HG03196 (cell line): Measurements from ENCODE around the gene SCN3A.

ENCODE experiments used
- ATAC-seq: cut with Tn5 transposase; IDR thresholded peaks from one replicate; pipeline ENCODE4 v1.9.1; 2021; ENCODE audit not compliant: unreplicated experiment

SCN3A gene

DNA sequence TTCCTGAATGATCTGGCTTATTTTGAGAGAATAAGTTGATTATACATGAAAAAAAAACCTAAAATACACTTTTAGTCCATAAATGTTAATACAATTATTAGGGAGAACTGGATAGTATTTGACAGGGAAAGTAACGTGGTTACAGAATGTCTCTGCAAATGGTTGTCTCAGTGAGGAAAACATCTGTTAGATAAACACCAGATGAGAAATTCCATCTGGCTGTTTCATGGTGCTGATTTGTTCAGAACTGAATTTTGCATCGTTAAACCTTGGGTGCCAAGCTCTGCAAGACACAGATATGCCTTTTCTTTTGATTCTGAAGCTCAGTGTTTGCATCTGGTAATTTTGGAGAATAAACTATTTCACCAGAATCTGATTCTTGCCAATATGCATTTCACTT lies 90.4 kb downstream of the SCN3A start:
- no peak for ATAC-seq

- ATAC-seq: no peak
Measured at GRCh38 chr2:165112789-165113188, 91.1 kb downstream of the SCN3A start.

GRCh38 chr2:165112133-165112573 lies 91.7 kb downstream of the SCN3A start:
- no peak for ATAC-seq

GRCh38 chr2:165110394-165110793 lies 93.5 kb downstream of the SCN3A start:
- no peak for ATAC-seq

DNA sequence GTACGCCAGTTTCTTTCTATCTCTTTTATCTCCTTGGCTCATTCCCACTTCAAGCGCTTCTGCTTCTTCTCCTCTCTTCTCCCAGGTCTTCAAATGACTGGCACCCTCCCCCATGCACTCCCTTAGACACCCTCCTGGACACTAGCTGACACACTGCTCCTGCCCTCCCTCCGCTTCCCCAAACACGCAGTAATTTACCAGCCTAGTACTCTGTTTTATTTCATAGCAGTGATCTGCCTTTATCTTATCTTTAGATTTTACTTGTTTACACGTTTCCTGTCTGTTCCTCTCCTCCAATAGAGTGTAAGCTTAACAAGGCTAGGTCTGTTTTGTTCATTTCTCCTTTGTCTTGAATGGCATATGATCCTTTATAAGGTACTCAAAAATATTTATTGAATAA lies 93.9 kb downstream of the SCN3A start:
- no peak for ATAC-seq

DNA sequence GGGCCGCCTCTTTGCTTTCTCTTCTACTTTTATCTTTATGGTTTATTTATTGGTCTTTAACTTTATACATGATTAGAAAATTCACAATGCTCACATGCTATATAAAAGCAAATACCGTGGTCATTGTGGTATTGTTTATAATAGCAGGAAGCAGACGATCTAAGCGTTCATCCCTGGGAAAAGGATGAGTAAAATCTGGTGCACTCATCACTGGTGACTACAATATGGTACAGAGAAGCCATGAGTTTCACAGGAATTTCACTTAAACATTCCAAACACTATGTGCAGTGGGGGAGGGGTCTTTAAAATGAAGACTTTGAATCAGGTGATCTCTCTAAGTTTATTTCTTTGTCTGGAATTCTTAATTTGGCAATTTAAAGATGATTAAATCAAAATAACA lies 97.9 kb downstream of the SCN3A start:
- no peak for ATAC-seq

- no peak for ATAC-seq
Measured at GRCh38 chr2:165087933-165088901, 115.6 kb downstream of the SCN3A start.

DNA sequence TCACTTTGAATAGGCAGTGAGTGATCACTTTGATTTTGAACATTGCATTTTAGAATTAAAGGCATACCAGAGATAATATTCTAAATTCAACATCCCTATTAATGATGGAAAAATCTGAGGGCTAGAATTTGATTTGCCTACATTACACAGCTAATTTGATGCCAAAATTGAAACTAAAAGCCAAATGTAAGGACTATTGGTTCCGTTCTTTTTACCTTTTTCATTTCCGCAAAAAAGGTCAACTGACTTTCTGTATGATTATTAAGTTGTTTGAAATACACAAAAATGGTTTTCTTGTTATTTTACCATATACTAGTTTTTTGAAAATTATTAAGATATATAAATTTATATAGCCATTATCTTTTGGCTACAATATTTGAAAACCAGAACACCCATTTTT lies 117.5 kb downstream of the SCN3A start:
- no peak for ATAC-seq

GRCh38 chr2:165083326-165083725 lies 120.5 kb downstream of the SCN3A start:
- ATAC-seq: no peak

DNA sequence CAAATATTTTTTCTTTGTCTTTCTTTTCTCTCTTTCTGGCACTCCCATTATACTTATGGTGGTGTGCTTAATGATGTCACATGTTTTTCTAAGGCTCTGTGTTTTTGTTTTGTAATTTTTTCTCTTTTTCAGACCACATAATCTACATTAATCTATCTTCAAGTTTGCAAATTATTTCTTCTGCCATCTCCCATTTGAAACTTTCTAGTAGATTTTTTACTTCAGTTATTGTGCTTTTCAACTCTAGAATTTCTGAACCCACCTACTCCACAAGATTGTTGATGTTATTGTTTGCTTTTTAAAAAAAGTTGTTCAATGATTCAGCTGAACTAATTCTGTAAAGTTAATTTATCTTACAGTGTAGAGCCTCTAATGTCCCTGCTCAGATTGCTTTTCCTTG lies 121.4 kb downstream of the SCN3A start:
- ATAC-seq: no peak

GRCh38 chr2:165081276-165081675 lies 122.6 kb downstream of the SCN3A start:
- ATAC-seq: no peak

DNA sequence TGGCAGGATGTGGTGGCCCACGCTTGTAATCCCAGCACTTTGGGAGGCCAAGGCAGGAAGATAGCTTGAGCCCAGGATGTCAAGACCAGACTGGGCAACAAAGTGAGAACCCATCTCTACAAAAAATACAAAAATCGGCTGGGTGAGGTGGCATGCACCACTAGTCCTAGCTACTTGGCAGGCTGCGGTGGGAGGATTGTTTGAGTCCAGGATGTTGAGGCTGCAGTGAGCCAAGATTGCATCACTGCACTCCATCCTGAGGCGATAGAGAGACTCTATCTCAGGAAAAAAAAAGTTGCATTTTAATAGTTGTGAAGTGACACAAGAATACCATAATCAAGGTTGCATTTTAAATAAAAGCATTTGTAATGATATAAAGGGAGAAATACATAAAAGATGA lies 124.4 kb downstream of the SCN3A start:
- no peak for ATAC-seq

GRCh38 chr2:165078913-165079312 lies 124.9 kb downstream of the SCN3A start:
- no peak for ATAC-seq

- ATAC-seq: no peak
Measured at GRCh38 chr2:165074884-165075283, 129.0 kb downstream of the SCN3A start.

GRCh38 chr2:165074323-165074722 lies 129.5 kb downstream of the SCN3A start:
- no peak for ATAC-seq

- no peak for ATAC-seq
Measured at GRCh38 chr2:165070076-165070475, 133.8 kb downstream of the SCN3A start.

DNA sequence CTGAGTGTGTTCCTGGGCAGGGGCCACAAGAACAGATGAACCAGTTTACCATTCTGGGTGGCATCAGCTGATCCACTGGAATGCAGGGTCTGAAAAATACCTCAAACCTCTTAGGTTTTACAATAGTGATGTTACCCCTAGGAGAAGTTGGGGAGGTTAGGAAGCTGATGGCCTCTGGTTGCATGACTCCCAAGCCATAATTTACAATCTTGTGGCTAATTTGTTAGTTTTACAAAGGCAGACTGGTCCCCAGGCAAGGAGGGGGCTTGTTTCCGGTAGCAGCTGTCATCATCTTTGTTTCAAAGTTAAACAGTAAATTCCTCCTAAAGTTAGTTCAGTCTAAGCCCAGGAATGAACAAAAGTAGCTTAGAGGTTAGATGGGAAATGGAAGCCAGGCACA lies 134.7 kb downstream of the SCN3A start:
- ATAC-seq: no peak

GRCh38 chr2:165068487-165068757 lies 135.4 kb downstream of the SCN3A start:
- ATAC-seq: no peak

DNA sequence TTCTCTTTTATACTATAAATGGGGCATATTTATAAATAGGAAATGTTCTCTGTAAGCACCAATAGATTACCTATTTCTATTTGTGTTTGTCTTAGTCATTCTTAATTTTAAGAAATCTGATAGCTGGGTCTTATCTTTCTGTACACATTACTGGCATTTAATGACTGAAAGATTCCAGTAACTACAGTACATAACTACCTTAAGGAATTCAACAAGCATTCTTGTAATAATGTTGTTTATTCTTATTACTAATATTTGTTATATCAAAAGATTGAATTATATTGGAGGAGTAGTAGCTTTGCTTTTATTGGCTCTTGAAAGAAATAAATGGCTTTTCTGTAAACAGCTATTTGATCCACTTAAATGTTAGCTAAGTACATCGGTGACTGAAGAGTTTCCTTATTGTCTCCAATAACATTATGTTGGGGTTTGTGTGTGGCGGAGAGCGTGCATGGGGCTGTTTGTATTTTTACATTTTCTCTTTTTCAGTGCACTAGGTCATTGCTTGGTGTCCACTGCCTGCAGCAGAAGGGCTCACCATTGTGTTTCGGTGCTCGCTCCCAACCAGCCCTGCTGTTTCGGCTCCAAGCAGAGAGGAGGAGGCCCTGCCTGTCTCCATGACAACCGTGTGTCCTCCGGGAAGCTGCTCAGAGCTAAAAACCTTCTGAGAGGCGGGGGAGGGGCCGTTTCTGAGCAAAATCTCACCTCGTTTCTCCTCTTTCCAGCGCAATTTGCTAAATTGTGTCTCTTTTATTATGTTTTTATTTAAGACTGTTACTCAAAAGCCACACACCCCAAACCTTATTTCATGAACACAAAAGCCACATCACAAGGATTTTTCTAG lies 136.0 kb downstream of the SCN3A start:
- ATAC-seq: no peak

- ATAC-seq: no peak
Measured at GRCh38 chr2:165064743-165065142, 139.1 kb downstream of the SCN3A start.

- ATAC-seq: no peak
Measured at GRCh38 chr2:165060411-165060810, 143.4 kb downstream of the SCN3A start.
